Mesenchymal stem cell (in vitro differentiated cells and primary cell): Measurements from ENCODE around the gene KIF25.

Experiments
- DNase-seq: peaks from one replicate; pipeline ENCODE4 v3.0.0-alpha.2; 2013
- H2AFZ ChIP-seq: one replicate; pipeline ENCODE4 v1.6.1; 2013; ENCODE audit warnings: low read depth, mild to moderate bottlenecking, control low read depth, inconsistent platforms, low read length, moderate library complexity
- H2AK5ac ChIP-seq: 2 replicates; pipeline ENCODE4 v1.6.1; 2013; ENCODE audit warnings: low read length, moderate library complexity, mild to moderate bottlenecking, inconsistent platforms; ENCODE audit not compliant: severe bottlenecking
- H2BK120ac ChIP-seq: one replicate; pipeline ENCODE4 v1.6.1; 2013; ENCODE audit warnings: low read depth, mild to moderate bottlenecking, inconsistent platforms, low read length, moderate library complexity
- H2BK12ac ChIP-seq, 2 experiments: one replicate each; pipeline ENCODE4 v1.6.1; 2013; ENCODE audit warnings: inconsistent platforms in 2 of 2, low read length in 2 of 2, mild to moderate bottlenecking in 2 of 2, moderate library complexity in 2 of 2, control low read depth in 1 of 2
- H2BK15ac ChIP-seq: one replicate; pipeline ENCODE4 v1.6.1; 2013; ENCODE audit warnings: mild to moderate bottlenecking, low read depth, inconsistent platforms; ENCODE audit not compliant: poor library complexity, severe bottlenecking
- H2BK5ac ChIP-seq: 2 replicates; pipeline ENCODE4 v1.6.1; 2013; ENCODE audit warnings: low read depth, mild to moderate bottlenecking, low read length, control low read depth, inconsistent platforms; ENCODE audit not compliant: poor library complexity, severe bottlenecking
- H3K14ac ChIP-seq, 2 experiments: one replicate each; pipeline ENCODE4 v1.6.1; 2013; ENCODE audit warnings: inconsistent platforms in 2 of 2, low read length in 2 of 2, control low read depth in 1 of 2, mild to moderate bottlenecking in 1 of 2, moderate library complexity in 1 of 2
- H3K18ac ChIP-seq, 2 experiments: one replicate each; pipeline ENCODE4 v1.6.1; 2013; ENCODE audit warnings: inconsistent platforms in 2 of 2, low read length in 2 of 2, control low read depth in 1 of 2, low read depth in 1 of 2, mild to moderate bottlenecking in 1 of 2
- H3K23ac ChIP-seq, 2 experiments: one replicate each; pipeline ENCODE4 v1.6.1; 2013; ENCODE audit warnings: inconsistent platforms in 2 of 2, low read length in 2 of 2, mild to moderate bottlenecking in 2 of 2, moderate library complexity in 2 of 2, control low read depth in 1 of 2
- H3K27ac ChIP-seq: 2 replicates; pipeline ENCODE4 v1.5.1; 2013; ENCODE audit warnings: mild to moderate bottlenecking, moderate library complexity, low read length, control low read depth, inconsistent platforms; ENCODE audit not compliant: poor library complexity, severe bottlenecking
- H3K27me3 ChIP-seq, 2 experiments: 2 replicates each; pipeline versions ENCODE4 v1.6.1 to v1.7.0; 2013; ENCODE audit warnings: low read length in 2 of 2, mild to moderate bottlenecking in 2 of 2, moderate library complexity in 2 of 2, control low read depth in 1 of 2, inconsistent platforms in 1 of 2; ENCODE audit not compliant: control insufficient read depth in 1 of 2, insufficient read depth in 1 of 2
- H3K36me3 ChIP-seq, 2 experiments: 2 replicates each; pipeline versions ENCODE4 v1.6.1 to v1.7.0; 2013; ENCODE audit warnings: low read length in 2 of 2, control low read depth in 1 of 2, inconsistent platforms in 1 of 2, low read depth in 1 of 2, mild to moderate bottlenecking in 1 of 2; ENCODE audit not compliant: insufficient read depth in 2 of 2, control insufficient read depth in 1 of 2
- H3K4ac ChIP-seq, 2 experiments: one replicate each; pipeline ENCODE4 v1.6.1; 2013; ENCODE audit warnings: inconsistent platforms in 2 of 2, low read length in 2 of 2, mild to moderate bottlenecking in 2 of 2, moderate library complexity in 2 of 2, control low read depth in 1 of 2, low read depth in 1 of 2
- H3K4me1 ChIP-seq: 2 replicates; pipeline ENCODE4 v1.6.1; 2013; ENCODE audit warnings: low read depth, low read length, control low read depth; ENCODE audit not compliant: control insufficient read depth, insufficient read depth
- H3K4me2 ChIP-seq: 2 replicates; pipeline ENCODE4 v1.6.1; 2013; ENCODE audit warnings: low read length, mild to moderate bottlenecking, inconsistent platforms; ENCODE audit not compliant: poor library complexity, severe bottlenecking
- H3K4me3 ChIP-seq, 2 experiments: 2 replicates each; pipeline versions ENCODE4 v1.5.1 to v1.7.0; 2013; ENCODE audit warnings: low read length in 2 of 2, mild to moderate bottlenecking in 2 of 2, control low read depth in 1 of 2, low read depth in 1 of 2; ENCODE audit not compliant: insufficient read depth in 1 of 2
- H3K79me1 ChIP-seq: replicated peaks from 2 replicates; pipeline ENCODE4 v1.6.1; 2013; ENCODE audit warnings: mild to moderate bottlenecking, control low read depth, low read length, inconsistent platforms; ENCODE audit not compliant: poor library complexity, severe bottlenecking
- H3K9ac ChIP-seq: 2 replicates; pipeline ENCODE4 v1.7.0; 2013; ENCODE audit warnings: mild to moderate bottlenecking, low read length, moderate library complexity
- H3K9me3 ChIP-seq: 2 replicates; pipeline ENCODE4 v1.7.0; 2013; ENCODE audit warnings: mild to moderate bottlenecking, low read length; ENCODE audit not compliant: control insufficient read depth
- H4K8ac ChIP-seq: one replicate; pipeline ENCODE4 v1.6.1; 2013; ENCODE audit warnings: inconsistent platforms, mild to moderate bottlenecking, low read length, moderate library complexity
- H4K91ac ChIP-seq: one replicate; pipeline ENCODE4 v1.6.1; 2013; ENCODE audit warnings: mild to moderate bottlenecking, low read length, inconsistent platforms
- WGBS: methylation state at CpG from one replicate; pipeline ENCODE4 v1.1.7; 2013; ENCODE audit warnings: mixed read lengths; 5-methylcytosine and 5-hydroxymethylcytosine counted together

Gene KIF25

GRCh38 chr6:168089186-168090063, 92.0 kb downstream of the KIF25 start:
- Histone ChIP-seq H3K23ac (no peak overlapping the region), H3K14ac (no peak overlapping the region), H2AFZ (no peak overlapping the region), H3K4ac (peak overlapping the region; percentile 27 to 73), H2BK12ac (peak overlapping the region; percentile 59 to 86), H3K27me3 (peaks cover 8 to 23% of the 10 kb centered on the region in 2 experiments), H4K8ac (no peak overlapping the region), H2BK15ac (peak overlapping the region; percentile 94), H3K4me1 (peaks cover 30% of the 10 kb centered on the region), H3K79me1 (no peaks in the 10 kb centered on the region), H2BK5ac (no peak overlapping the region), H3K18ac (peak overlapping the region in 1 of 2 experiments; percentile 68), H2AK5ac (peak overlapping the region; percentile 31), H3K4me2 (no peak overlapping the region), H3K9me3 (peaks cover 4% of the 10 kb centered on the region), H2BK120ac (peak overlapping the region; percentile 13), H3K4me3 (no peak overlapping the region), H4K91ac (peak overlapping the region; percentile 91), H3K9ac (no peak overlapping the region), H3K36me3 (no peaks in the 10 kb centered on the region), H3K27ac (no peak overlapping the region)
- WGBS = 85% methylated on average over 34 of the region's 34 CpGs
- no peak for DNase-seq

DNA sequence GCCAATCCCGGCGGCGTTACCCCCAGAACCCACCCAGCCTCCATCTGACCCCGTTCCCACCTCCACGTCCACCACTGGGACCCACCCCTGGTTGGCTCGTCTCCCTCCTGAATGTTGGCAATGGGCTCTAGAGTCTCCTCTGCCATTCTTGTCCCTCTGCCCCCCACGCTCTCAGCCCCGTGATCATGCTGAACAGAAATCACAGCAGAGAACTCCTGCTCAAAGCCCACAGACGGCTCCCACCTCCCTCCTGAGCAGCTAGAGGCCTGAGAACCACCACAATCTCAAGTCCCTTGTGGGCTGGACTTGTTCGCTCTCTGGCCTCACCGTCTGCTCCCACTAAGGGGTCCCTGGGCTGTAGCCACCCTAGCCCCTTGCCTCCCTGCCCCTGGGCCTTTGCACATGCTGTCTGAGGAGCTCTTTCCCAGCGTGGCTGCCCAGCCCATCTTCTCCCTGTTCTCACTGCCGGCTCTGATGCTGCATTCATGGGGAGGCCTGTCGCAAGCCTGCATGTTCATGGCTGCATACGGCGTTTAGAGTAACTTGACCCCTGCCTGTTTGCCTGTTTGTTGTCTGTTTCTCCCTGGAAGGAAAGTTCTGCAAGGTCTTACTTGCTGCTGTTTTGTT, 92.7 kb downstream of the KIF25 start:
- no peak overlapping the region for H2BK12ac ChIP-seq
- 85% methylated on average over 16 of the region's 16 CpGs for WGBS
- no peak for DNase-seq

DNA sequence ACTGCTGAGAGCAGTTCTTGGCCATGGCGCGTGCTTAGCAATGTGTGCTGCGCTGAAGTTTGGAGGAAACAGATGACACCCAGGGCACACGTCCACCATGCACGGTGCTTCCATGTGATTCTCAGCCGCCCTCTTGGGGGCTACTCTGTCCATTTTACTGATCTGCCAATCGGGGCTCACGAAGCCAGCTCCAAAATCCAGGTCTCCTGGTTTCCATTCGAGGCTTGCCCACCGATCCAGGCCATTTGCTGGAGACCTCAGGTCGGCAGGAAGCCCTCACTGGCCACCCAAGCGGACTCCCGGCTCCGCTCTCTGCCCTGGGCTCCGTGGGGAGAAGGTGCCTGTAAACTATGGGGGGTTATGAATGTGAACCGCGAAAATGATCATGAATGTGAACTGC, 93.2 kb downstream of the KIF25 start:
- no peak overlapping the region for H3K9ac ChIP-seq
- no peak overlapping the region for H2AK5ac ChIP-seq
- H3K27ac ChIP-seq = no peak overlapping the region
- H4K8ac ChIP-seq = no peak overlapping the region
- no peaks in the 10 kb centered on the region for H3K36me3 ChIP-seq
- no peaks in the 10 kb centered on the region for H3K79me1 ChIP-seq
- no peak overlapping the region for H2BK5ac ChIP-seq
- peaks cover 0 to 23% of the 10 kb centered on the region in 2 experiments for H3K27me3 ChIP-seq
- no peak overlapping the region for H3K4me3 ChIP-seq
- no peak overlapping the region for H2BK120ac ChIP-seq
- H3K18ac ChIP-seq = no peak overlapping the region
- no peak overlapping the region for H3K14ac ChIP-seq
- H3K9me3 ChIP-seq = peaks cover 4% of the 10 kb centered on the region
- no peak for DNase-seq
- H2BK15ac ChIP-seq = no peak overlapping the region
- H3K4me2 ChIP-seq = no peak overlapping the region
- WGBS = 88% methylated on average over 16 of the region's 17 CpGs
- H4K91ac ChIP-seq = no peak overlapping the region
- H2BK12ac ChIP-seq = no peak overlapping the region
- no peak overlapping the region for H3K23ac ChIP-seq
- H3K4ac ChIP-seq = no peak overlapping the region
- no peak overlapping the region for H2AFZ ChIP-seq
- peaks cover 30% of the 10 kb centered on the region for H3K4me1 ChIP-seq

More for the DNA sequence above, 92.7 kb downstream of the KIF25 start:
- no peak overlapping the region for H3K4ac ChIP-seq
- no peak overlapping the region for H2BK120ac ChIP-seq
- H2BK15ac ChIP-seq = peak overlapping the region; percentile 77
- no peak overlapping the region for H4K8ac ChIP-seq
- H2AFZ ChIP-seq = no peak overlapping the region
- H3K4me1 ChIP-seq = peaks cover 30% of the 10 kb centered on the region
- H3K9ac ChIP-seq = no peak overlapping the region
- H3K27me3 ChIP-seq = peaks cover under 1 to 23% of the 10 kb centered on the region in 2 experiments
- H2AK5ac ChIP-seq = no peak overlapping the region
- peaks cover 4% of the 10 kb centered on the region for H3K9me3 ChIP-seq
- no peak overlapping the region for H2BK5ac ChIP-seq
- no peak overlapping the region for H3K27ac ChIP-seq
- H4K91ac ChIP-seq = peak overlapping the region; percentile 37
- no peak overlapping the region for H3K4me2 ChIP-seq
- H3K18ac ChIP-seq = no peak overlapping the region
- H3K23ac ChIP-seq = no peak overlapping the region
- no peaks in the 10 kb centered on the region for H3K36me3 ChIP-seq
- H3K14ac ChIP-seq = no peak overlapping the region
- H3K79me1 ChIP-seq = no peaks in the 10 kb centered on the region
- H3K4me3 ChIP-seq = no peak overlapping the region
